Left ventricle myocardium inferior (tissue), 1 donor: Measurements from ENCODE around the gene INO80. TPM values are rescaled to one million over a fixed set of nuclear protein-coding genes. Genes with fewer than 3 reads are reported as not detected.
A peak's percentile ranks its signal among the peaks of the same experiment; 100 is the strongest.

Experiments used
- DNase-seq: peaks from one replicate; pipeline ENCODE4 v3.0.0-alpha.2; 2020
- H3K27ac ChIP-seq: fragments of 200-600 bp; replicated peaks from 2 replicates; pipeline ENCODE4 v1.8.0; 2021
- H3K27me3 ChIP-seq: fragments of 200-600 bp; 2 replicates; pipeline ENCODE4 v1.8.0; 2021; ENCODE audit warnings: low read depth
- H3K36me3 ChIP-seq: fragments of 200-600 bp; 2 replicates; pipeline ENCODE4 v1.8.0; 2021
- H3K4me1 ChIP-seq: fragments of 200-600 bp; 2 replicates; pipeline ENCODE4 v1.8.0; 2021
- H3K4me3 ChIP-seq: fragments of 200-600 bp; 2 replicates; pipeline ENCODE4 v1.8.0; 2021; ENCODE audit warnings: mild to moderate bottlenecking, moderate library complexity
- H3K9me3 ChIP-seq: fragments of 200-600 bp; replicated peaks from 2 replicates; pipeline ENCODE4 v1.8.0; 2021
- intact Hi-C: fragments of 100-400 bp; cut with micrococcal nuclease; formaldehyde crosslinking; loops from one replicate; pipeline ENCODE4 v1.11.0; 2022
- total RNA-seq: library from RNA; stranded (reverse); fragmentation: NEBNext Ultra II Directional; extraction: Animal tissue kit (Norgen Biotek cat#: 25700); gene quantifications from one replicate; pipeline ENCODE4 v1.2.1, GENCODE V29; 2021
- TF ChIP-seq, protein P1 (sequence below): fragments of 200-600 bp; IDR thresholded peaks from 2 replicates; pipeline ENCODE4 v1.8.0; 2021; ENCODE audit warnings: antibody characterized with exemption, mild to moderate bottlenecking, borderline replicate concordance
- donor health status: DM: no; HTN: yes; CAD: no; lungs with severe emphysema.

Gene INO80
- total RNA-seq, 1 donor from 2014 or later: 8.6 TPM

DNA sequence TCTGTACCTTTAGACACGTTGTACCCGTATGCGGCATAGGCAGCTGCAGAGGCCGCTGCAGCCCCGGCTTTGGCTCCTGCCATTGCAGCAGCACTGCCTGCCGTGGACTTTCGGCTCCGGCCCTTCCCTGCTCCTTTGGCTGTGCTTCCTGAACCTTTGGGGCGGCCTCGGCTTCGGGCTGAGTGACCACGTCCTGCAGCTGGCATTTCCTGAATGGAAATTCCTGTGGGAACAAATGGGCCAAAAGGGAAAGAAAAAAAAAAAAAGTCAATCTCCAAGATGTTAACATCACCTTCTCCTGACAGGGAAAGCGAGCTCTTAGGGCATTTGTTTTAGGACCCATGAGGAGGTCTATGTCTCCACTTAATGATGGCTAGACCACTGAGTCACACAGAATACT lies 133.2 kb downstream of the INO80 start:
- no peaks in the 10 kb centered on the region for H3K27me3 ChIP-seq
- peaks cover 100% of the 10 kb centered on the region for H3K36me3 ChIP-seq
- intact Hi-C loops: no loop called here
- TF ChIP-seq, protein P1, sequence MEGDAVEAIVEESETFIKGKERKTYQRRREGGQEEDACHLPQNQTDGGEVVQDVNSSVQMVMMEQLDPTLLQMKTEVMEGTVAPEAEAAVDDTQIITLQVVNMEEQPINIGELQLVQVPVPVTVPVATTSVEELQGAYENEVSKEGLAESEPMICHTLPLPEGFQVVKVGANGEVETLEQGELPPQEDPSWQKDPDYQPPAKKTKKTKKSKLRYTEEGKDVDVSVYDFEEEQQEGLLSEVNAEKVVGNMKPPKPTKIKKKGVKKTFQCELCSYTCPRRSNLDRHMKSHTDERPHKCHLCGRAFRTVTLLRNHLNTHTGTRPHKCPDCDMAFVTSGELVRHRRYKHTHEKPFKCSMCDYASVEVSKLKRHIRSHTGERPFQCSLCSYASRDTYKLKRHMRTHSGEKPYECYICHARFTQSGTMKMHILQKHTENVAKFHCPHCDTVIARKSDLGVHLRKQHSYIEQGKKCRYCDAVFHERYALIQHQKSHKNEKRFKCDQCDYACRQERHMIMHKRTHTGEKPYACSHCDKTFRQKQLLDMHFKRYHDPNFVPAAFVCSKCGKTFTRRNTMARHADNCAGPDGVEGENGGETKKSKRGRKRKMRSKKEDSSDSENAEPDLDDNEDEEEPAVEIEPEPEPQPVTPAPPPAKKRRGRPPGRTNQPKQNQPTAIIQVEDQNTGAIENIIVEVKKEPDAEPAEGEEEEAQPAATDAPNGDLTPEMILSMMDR: no peak
- H3K9me3 ChIP-seq: no peaks in the 10 kb centered on the region
- peaks cover 8% of the 10 kb centered on the region for H3K4me1 ChIP-seq
- H3K27ac ChIP-seq: peak overlapping the region; percentile 21
- no peak for DNase-seq
- no peak overlapping the region for H3K4me3 ChIP-seq

DNA sequence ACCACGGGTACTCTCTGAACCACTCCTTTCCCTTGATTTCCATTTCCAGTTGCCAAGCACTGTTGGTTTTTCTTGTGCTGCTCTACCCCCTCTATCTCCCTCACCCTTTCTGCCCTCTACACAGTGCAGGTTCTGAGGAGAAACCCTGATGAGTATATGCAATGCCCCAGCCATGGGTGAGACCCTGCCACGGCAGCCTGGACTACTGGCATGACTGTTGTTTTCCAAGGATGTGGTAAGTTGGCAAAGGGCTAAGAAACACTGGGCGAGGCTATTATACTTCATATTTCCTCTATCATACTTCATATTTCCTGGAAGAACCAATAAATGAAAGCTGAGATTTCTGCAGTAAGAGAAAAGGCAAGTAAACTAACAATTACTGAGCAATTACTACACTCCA lies 134.9 kb downstream of the INO80 start:
- H3K4me1 ChIP-seq: peaks cover 8% of the 10 kb centered on the region
- no peak overlapping the region for H3K4me3 ChIP-seq
- peaks cover 99% of the 10 kb centered on the region for H3K36me3 ChIP-seq
- intact Hi-C loops: no loop called here
- H3K9me3 ChIP-seq: no peaks in the 10 kb centered on the region
- DNase-seq: no peak
- no peaks in the 10 kb centered on the region for H3K27me3 ChIP-seq
- TF ChIP-seq, protein P1: no peak
- H3K27ac ChIP-seq: no peak overlapping the region

DNA sequence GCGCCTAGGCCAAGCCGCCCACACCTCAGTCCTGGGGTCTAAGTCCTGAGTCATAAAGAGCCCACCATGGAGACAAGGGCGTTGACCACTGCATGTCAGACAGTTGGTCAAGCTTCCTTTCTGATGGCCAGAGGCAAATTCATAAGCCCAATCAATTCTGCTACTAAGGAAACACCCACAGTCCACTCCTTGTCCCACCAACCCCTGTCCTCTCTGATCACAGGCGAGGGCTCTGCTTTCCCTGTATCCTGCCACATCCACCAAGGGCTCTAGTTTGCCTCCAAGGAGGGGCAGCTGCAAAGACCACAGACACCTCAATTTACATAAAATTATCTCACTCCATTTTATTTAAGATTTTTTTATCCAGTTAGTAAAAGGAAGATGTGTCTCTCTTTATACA lies 137.5 kb downstream of the INO80 start:
- peaks cover 8% of the 10 kb centered on the region for H3K4me1 ChIP-seq
- no peaks in the 10 kb centered on the region for H3K9me3 ChIP-seq
- H3K36me3 ChIP-seq: peaks cover 79% of the 10 kb centered on the region
- intact Hi-C loops: no loop called here
- no peak overlapping the region for H3K4me3 ChIP-seq
- DNase-seq: no peak
- no peak overlapping the region for H3K27ac ChIP-seq
- TF ChIP-seq, protein P1: no peak
- H3K27me3 ChIP-seq: no peaks in the 10 kb centered on the region

GRCh38 chr15:40978141-40978540 lies 137.9 kb downstream of the INO80 start:
- no peak overlapping the region for H3K27ac ChIP-seq
- peaks cover 75% of the 10 kb centered on the region for H3K36me3 ChIP-seq
- H3K9me3 ChIP-seq: no peaks in the 10 kb centered on the region
- no peak for DNase-seq
- TF ChIP-seq, protein P1: no peak
- intact Hi-C loops: no loop called here
- H3K4me3 ChIP-seq: no peak overlapping the region
- H3K4me1 ChIP-seq: peaks cover 6% of the 10 kb centered on the region
- H3K27me3 ChIP-seq: no peaks in the 10 kb centered on the region

- H3K27ac ChIP-seq: no peak overlapping the region
- no peak overlapping the region for H3K4me3 ChIP-seq
- TF ChIP-seq, protein P1: no peak
- H3K36me3 ChIP-seq: peaks cover 62% of the 10 kb centered on the region
- DNase-seq: no peak
- no peaks in the 10 kb centered on the region for H3K27me3 ChIP-seq
- intact Hi-C loops: no loop called here
- no peaks in the 10 kb centered on the region for H3K4me1 ChIP-seq
- H3K9me3 ChIP-seq: no peaks in the 10 kb centered on the region
Measured at GRCh38 chr15:40976819-40977218, 139.3 kb downstream of the INO80 start.

- no peaks in the 10 kb centered on the region for H3K4me1 ChIP-seq
- no peak overlapping the region for H3K27ac ChIP-seq
- no peak for DNase-seq
- TF ChIP-seq, protein P1: no peak
- H3K4me3 ChIP-seq: no peak overlapping the region
- no peaks in the 10 kb centered on the region for H3K27me3 ChIP-seq
- H3K9me3 ChIP-seq: no peaks in the 10 kb centered on the region
- peaks cover 42% of the 10 kb centered on the region for H3K36me3 ChIP-seq
- intact Hi-C loops: no loop called here
Measured at GRCh38 chr15:40974879-40975278, 141.2 kb downstream of the INO80 start.
